ENCODE measurements around the gene MAB21L3. TPM values are rescaled to one million over a fixed set of nuclear protein-coding genes. Genes with fewer than 3 reads are reported as not detected.

The MAB21L3 gene
- total and polyA plus RNA-seq, 2 of the 13 experiments (the other 11 are each of a cell fraction or from before 2014, with no cell fraction given) = 0.55 to 4.1 TPM

GRCh38 chr1:116122955-116123757 is 12.0 kb downstream of the MAB21L3 start (continued):
- peak; percentile 78 for TF ChIP-seq PATZ1 (CRISPR knock-in tag; IDR thresholded peaks at IDR 0.05)
- no peak for TF ChIP-seq ZNF234 (CRISPR knock-in tag; conservative IDR thresholded peaks at IDR 0.05)
- no peak for TF ChIP-seq AKNA (CRISPR knock-in tag; IDR thresholded peaks at IDR 0.05; ENCODE audit: borderline replicate concordance)
- TF ChIP-seq ZBTB7B (CRISPR knock-in tag; IDR thresholded peaks at IDR 0.05) = peak; percentile 92
- TF ChIP-seq, protein P1, sequence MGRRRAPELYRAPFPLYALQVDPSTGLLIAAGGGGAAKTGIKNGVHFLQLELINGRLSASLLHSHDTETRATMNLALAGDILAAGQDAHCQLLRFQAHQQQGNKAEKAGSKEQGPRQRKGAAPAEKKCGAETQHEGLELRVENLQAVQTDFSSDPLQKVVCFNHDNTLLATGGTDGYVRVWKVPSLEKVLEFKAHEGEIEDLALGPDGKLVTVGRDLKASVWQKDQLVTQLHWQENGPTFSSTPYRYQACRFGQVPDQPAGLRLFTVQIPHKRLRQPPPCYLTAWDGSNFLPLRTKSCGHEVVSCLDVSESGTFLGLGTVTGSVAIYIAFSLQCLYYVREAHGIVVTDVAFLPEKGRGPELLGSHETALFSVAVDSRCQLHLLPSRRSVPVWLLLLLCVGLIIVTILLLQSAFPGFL (CRISPR knock-in tag; IDR thresholded peaks at IDR 0.05) = no peak
- TF ChIP-seq, protein P2, sequence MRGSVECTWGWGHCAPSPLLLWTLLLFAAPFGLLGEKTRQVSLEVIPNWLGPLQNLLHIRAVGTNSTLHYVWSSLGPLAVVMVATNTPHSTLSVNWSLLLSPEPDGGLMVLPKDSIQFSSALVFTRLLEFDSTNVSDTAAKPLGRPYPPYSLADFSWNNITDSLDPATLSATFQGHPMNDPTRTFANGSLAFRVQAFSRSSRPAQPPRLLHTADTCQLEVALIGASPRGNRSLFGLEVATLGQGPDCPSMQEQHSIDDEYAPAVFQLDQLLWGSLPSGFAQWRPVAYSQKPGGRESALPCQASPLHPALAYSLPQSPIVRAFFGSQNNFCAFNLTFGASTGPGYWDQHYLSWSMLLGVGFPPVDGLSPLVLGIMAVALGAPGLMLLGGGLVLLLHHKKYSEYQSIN (CRISPR knock-in tag; IDR thresholded peaks at IDR 0.05; ENCODE audit: borderline replicate concordance) = no peak
- no peak for TF ChIP-seq ZNF44 (CRISPR knock-in tag; IDR thresholded peaks at IDR 0.05)
- TF ChIP-seq REXO4 (CRISPR knock-in tag; IDR thresholded peaks at IDR 0.05; ENCODE audit: borderline replicate concordance) = no peak
- no peak for TF ChIP-seq SUZ12 (IDR thresholded peaks at IDR 0.05; ENCODE audit: low read depth, low read length)
- TF ChIP-seq ZNF724P (CRISPR knock-in tag; IDR thresholded peaks at IDR 0.05; ENCODE audit: borderline replicate concordance) = no peak
- peak in 1 of 2 experiments; percentile 84; a peak in 2 of 4 replicates for TF ChIP-seq EP300 (IDR thresholded peaks at IDR 0.05; ENCODE audit: low read depth in 2 of 2, low read length in 2 of 2)
- TF ChIP-seq EP300 (CRISPR knock-in tag; IDR thresholded peaks at IDR 0.05; ENCODE audit: borderline replicate concordance) = peak; percentile 61; the same call in 1 of the 2 replicates
- no peak for TF ChIP-seq ZSCAN20 (CRISPR knock-in tag; IDR thresholded peaks at IDR 0.05; ENCODE audit: borderline replicate concordance)
- peak; percentile 77; the same call in 1 of the 2 replicates for TF ChIP-seq IRF2 (CRISPR knock-in tag; IDR thresholded peaks at IDR 0.05)
- TF ChIP-seq PRDM10 (CRISPR knock-in tag; IDR thresholded peaks at IDR 0.05; ENCODE audit: low read depth) = 0 out of 2 replicates have a peak, but pooled peaks have one; percentile 40
